Medulla oblongata (tissue), 1 donor: ENCODE measurements around the gene SH3RF1.

Experiments used
- DNase-seq: peaks from one replicate; pipeline ENCODE4 v3.0.0-alpha.2; 2015; ENCODE audit errors: extremely low spot score

Gene SH3RF1

GRCh38 chr4:169275180-169275579 is 4.4 kb upstream of the SH3RF1 start:
- no peak for DNase-seq

GRCh38 chr4:169274033-169274432 is 3.3 kb upstream of the SH3RF1 start:
- no peak for DNase-seq

- no peak for DNase-seq
Observed at GRCh38 chr4:169272265-169272886, 1.6 kb upstream of the SH3RF1 start.

GRCh38 chr4:169271692-169272007 is 894 bp upstream of the SH3RF1 start:
- no peak for DNase-seq

- DNase-seq: peak; percentile 50
Observed at GRCh38 chr4:169269916-169270809, 593 bp downstream of the SH3RF1 start.

- peak; percentile 27 for DNase-seq
Observed at GRCh38 chr4:169268951-169269760, 1.6 kb downstream of the SH3RF1 start.

- no peak for DNase-seq
Observed at GRCh38 chr4:169267070-169267469, 3.7 kb downstream of the SH3RF1 start.

- DNase-seq: no peak
Observed at GRCh38 chr4:169266661-169267060, 4.1 kb downstream of the SH3RF1 start.

GRCh38 chr4:169266081-169266480 is 4.7 kb downstream of the SH3RF1 start:
- DNase-seq: no peak

GRCh38 chr4:169263791-169264392 is 6.9 kb downstream of the SH3RF1 start:
- no peak for DNase-seq

GRCh38 chr4:169260217-169260866 is 10.4 kb downstream of the SH3RF1 start:
- no peak for DNase-seq

- DNase-seq: no peak
Observed at GRCh38 chr4:169259271-169259670, 11.5 kb downstream of the SH3RF1 start.

GRCh38 chr4:169258141-169258540 is 12.6 kb downstream of the SH3RF1 start:
- DNase-seq: no peak

- no peak for DNase-seq
Observed at GRCh38 chr4:169256856-169257761, 13.6 kb downstream of the SH3RF1 start.

- no peak for DNase-seq
Observed at GRCh38 chr4:169256101-169256612, 14.6 kb downstream of the SH3RF1 start.

- DNase-seq: no peak
Observed at GRCh38 chr4:169254546-169254983, 16.2 kb downstream of the SH3RF1 start.

- no peak for DNase-seq
Observed at GRCh38 chr4:169253904-169254303, 16.9 kb downstream of the SH3RF1 start.

GRCh38 chr4:169253113-169253671 is 17.6 kb downstream of the SH3RF1 start:
- no peak for DNase-seq

GRCh38 chr4:169252339-169253112 is 18.2 kb downstream of the SH3RF1 start:
- no peak for DNase-seq
